MM.1S (cell line): ENCODE results near the gene OSBP2.

Experiments
- DNase-seq: peaks from one replicate; pipeline ENCODE4 v3.0.0-alpha.2; 2015
- H2AFZ ChIP-seq: fragments of 300-600 bp; sonication (generic); 2 replicates; pipeline ENCODE4 v1.6.0; 2016; ENCODE audit warnings: antibody characterized with exemption, low read length
- H3F3A ChIP-seq: fragments of 300-600 bp; sonication (generic); 2 replicates; pipeline ENCODE4 v1.6.1; 2016; ENCODE audit warnings: mild to moderate bottlenecking, antibody characterized with exemption, low read length, moderate library complexity, mixed read lengths; ENCODE audit not compliant: insufficient read depth
- H3K27ac ChIP-seq: fragments of 300-600 bp; sonication (generic); 2 replicates; pipeline ENCODE4 v1.5.1; 2016; ENCODE audit warnings: mild to moderate bottlenecking, low read length
- H3K27me3 ChIP-seq: fragments of 300-600 bp; sonication (generic); replicated peaks from 2 replicates; pipeline ENCODE4 v1.6.0; 2016; ENCODE audit warnings: low read length; ENCODE audit not compliant: insufficient read depth
- H3K36me3 ChIP-seq: fragments of 300-600 bp; sonication (generic); replicated peaks from 2 replicates; pipeline ENCODE4 v1.6.1; 2016; ENCODE audit warnings: mild to moderate bottlenecking, low read length, mixed read lengths; ENCODE audit not compliant: insufficient read depth
- H3K4me1 ChIP-seq: fragments of 300-600 bp; sonication (generic); 2 replicates; pipeline ENCODE4 v1.6.1; 2016; ENCODE audit warnings: low read length, mixed read lengths
- H3K4me2 ChIP-seq: fragments of 300-600 bp; sonication (generic); 2 replicates; pipeline ENCODE4 v1.6.0; 2016; ENCODE audit warnings: low read depth, low read length
- H3K4me3 ChIP-seq: fragments of 300-600 bp; sonication (generic); 2 replicates; pipeline ENCODE4 v1.5.1; 2016; ENCODE audit warnings: low read length, mixed read lengths
- H3K79me2 ChIP-seq: fragments of 300-600 bp; sonication (generic); 2 replicates; pipeline ENCODE4 v1.6.1; 2016; ENCODE audit warnings: mixed run types, low read length, mixed read lengths
- H3K9ac ChIP-seq: fragments of 300-600 bp; sonication (generic); 2 replicates; pipeline ENCODE4 v1.6.1; 2016; ENCODE audit warnings: low read length, mixed read lengths
- H3K9me2 ChIP-seq: fragments of 300-600 bp; sonication (generic); replicated peaks from 2 replicates; pipeline ENCODE4 v1.6.1; 2016; ENCODE audit warnings: mild to moderate bottlenecking, low read length, mixed read lengths; ENCODE audit not compliant: insufficient read depth
- H3K9me3 ChIP-seq: fragments of 300-600 bp; sonication (generic); replicated peaks from 2 replicates; pipeline ENCODE4 v1.6.1; 2016; ENCODE audit warnings: mild to moderate bottlenecking, low read length, mixed read lengths; ENCODE audit not compliant: insufficient read depth
- H4K20me1 ChIP-seq: fragments of 300-600 bp; sonication (generic); 2 replicates; pipeline ENCODE4 v1.6.1; 2016; ENCODE audit warnings: mild to moderate bottlenecking, low read length, moderate library complexity, mixed read lengths; ENCODE audit not compliant: insufficient read depth
- EZH2 ChIP-seq: fragments of 300-600 bp; sonication (generic); optimal IDR thresholded peaks from 2 replicates; pipeline ENCODE3; 2017; ENCODE audit warnings: low read depth, mild to moderate bottlenecking, antibody characterized with exemption, low read length, mixed read lengths
- EZH2phosphoT487 ChIP-seq: fragments of 300-600 bp; sonication (generic); IDR thresholded peaks from 2 replicates; pipeline ENCODE4 v1.6.1; 2018; ENCODE audit warnings: antibody characterized with exemption, low read length
- TF ChIP-seq, protein P1 (sequence below): fragments of 300-600 bp; sonication (generic); IDR thresholded peaks from 2 replicates; pipeline ENCODE4 v1.5.1; 2016; ENCODE audit warnings: antibody characterized with exemption, low read length, mixed read lengths

OSBP2 gene

DNA sequence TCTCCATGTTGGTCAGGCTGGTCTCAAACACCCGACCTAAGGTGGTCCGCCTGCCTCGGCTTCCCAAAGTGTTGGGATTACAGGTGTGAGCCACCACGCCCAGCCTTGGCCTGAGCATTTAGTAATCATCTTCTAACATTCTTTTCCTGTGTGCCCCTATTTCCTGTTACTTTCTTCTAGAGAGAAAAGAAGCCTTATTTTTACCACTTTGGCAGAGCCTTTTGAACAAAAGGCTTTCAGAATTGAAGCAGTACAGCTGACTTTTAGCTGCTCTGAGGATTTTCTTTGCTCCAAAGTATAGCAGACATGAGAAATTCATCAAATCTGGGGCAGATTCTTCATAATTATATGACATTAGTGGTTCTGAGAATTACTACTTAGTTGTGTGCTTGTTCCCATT, 260.5 kb downstream of the OSBP2 start:
- Histone ChIP-seq H3K9ac (no peak overlapping the region), H2AFZ (no peak overlapping the region), H3K27ac (no peak overlapping the region), H3K4me2 (no peak overlapping the region), H3K9me2 (no peaks in the 10 kb centered on the region), H3K79me2 (no peaks in the 10 kb centered on the region), H3K9me3 (no peaks in the 10 kb centered on the region), H3K4me3 (no peak overlapping the region), H3K36me3 (no peaks in the 10 kb centered on the region), H3K27me3 (no peaks in the 10 kb centered on the region), H3F3A (no peaks in the 10 kb centered on the region), H3K4me1 (no peaks in the 10 kb centered on the region), H4K20me1 (no peaks in the 10 kb centered on the region)
- no peak for DNase-seq
- TF ChIP-seq EZH2phosphoT487 (no peak), EZH2 (no peak)
- TF ChIP-seq, protein P1, sequence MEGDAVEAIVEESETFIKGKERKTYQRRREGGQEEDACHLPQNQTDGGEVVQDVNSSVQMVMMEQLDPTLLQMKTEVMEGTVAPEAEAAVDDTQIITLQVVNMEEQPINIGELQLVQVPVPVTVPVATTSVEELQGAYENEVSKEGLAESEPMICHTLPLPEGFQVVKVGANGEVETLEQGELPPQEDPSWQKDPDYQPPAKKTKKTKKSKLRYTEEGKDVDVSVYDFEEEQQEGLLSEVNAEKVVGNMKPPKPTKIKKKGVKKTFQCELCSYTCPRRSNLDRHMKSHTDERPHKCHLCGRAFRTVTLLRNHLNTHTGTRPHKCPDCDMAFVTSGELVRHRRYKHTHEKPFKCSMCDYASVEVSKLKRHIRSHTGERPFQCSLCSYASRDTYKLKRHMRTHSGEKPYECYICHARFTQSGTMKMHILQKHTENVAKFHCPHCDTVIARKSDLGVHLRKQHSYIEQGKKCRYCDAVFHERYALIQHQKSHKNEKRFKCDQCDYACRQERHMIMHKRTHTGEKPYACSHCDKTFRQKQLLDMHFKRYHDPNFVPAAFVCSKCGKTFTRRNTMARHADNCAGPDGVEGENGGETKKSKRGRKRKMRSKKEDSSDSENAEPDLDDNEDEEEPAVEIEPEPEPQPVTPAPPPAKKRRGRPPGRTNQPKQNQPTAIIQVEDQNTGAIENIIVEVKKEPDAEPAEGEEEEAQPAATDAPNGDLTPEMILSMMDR, result no peak
